Hepatocyte (in vitro differentiated cells): ENCODE results near the gene LRFN3. TPM values are rescaled to one million over a fixed set of nuclear protein-coding genes. Genes with fewer than 3 reads are reported as not detected.

Experiments used
- DNase-seq: peaks from one replicate; pipeline ENCODE4 v3.0.0-alpha.2; 2016; ENCODE audit warnings: low spot score
- H2AFZ ChIP-seq: fragments of 200-600 bp; sonication (generic); 2 replicates; pipeline ENCODE4 v1.6.0; 2016; ENCODE audit warnings: antibody characterized with exemption, mild to moderate bottlenecking
- H3K27ac ChIP-seq: fragments of 200-600 bp; sonication (generic); 2 replicates; pipeline ENCODE4 v1.5.1; 2016; ENCODE audit warnings: mild to moderate bottlenecking
- H3K27me3 ChIP-seq: fragments of 200-600 bp; sonication (generic); 2 replicates; pipeline ENCODE4 v1.6.1; 2016
- H3K36me3 ChIP-seq: fragments of 200-600 bp; sonication (generic); replicated peaks from 2 replicates; pipeline ENCODE4 v1.5.1; 2016; ENCODE audit warnings: low read depth; ENCODE audit not compliant: insufficient read depth
- H3K4me1 ChIP-seq: fragments of 200-600 bp; sonication (generic); 2 replicates; pipeline ENCODE4 v1.5.1; 2016; ENCODE audit warnings: mild to moderate bottlenecking, moderate library complexity; ENCODE audit not compliant: insufficient read depth
- H3K4me2 ChIP-seq: fragments of 200-600 bp; sonication (generic); 2 replicates; pipeline ENCODE4 v1.6.0; 2016
- H3K4me3 ChIP-seq: fragments of 200-600 bp; sonication (generic); 2 replicates; pipeline ENCODE4 v1.5.1; 2016; ENCODE audit warnings: mild to moderate bottlenecking
- H3K79me2 ChIP-seq: fragments of 200-600 bp; sonication (generic); 2 replicates; pipeline ENCODE4 v1.6.0; 2017; ENCODE audit warnings: mild to moderate bottlenecking
- H3K9me2 ChIP-seq: fragments of 200-600 bp; sonication (generic); replicated peaks from 2 replicates; pipeline ENCODE4 v1.6.0; 2017; ENCODE audit warnings: mild to moderate bottlenecking; ENCODE audit not compliant: insufficient read depth
- H3K9me3 ChIP-seq: fragments of 200-600 bp; sonication (generic); 2 replicates; pipeline ENCODE4 v1.5.1; 2016; ENCODE audit warnings: low read depth, mild to moderate bottlenecking
- H4K20me1 ChIP-seq: fragments of 200-600 bp; sonication (generic); 2 replicates; pipeline ENCODE4 v1.6.0; 2016; ENCODE audit warnings: mild to moderate bottlenecking; ENCODE audit not compliant: insufficient read depth, poor library complexity, severe bottlenecking
- EZH2 ChIP-seq: fragments of 200-600 bp; sonication (generic); IDR thresholded peaks from 2 replicates; pipeline ENCODE4 v1.6.1; 2016; ENCODE audit warnings: antibody characterized with exemption, mild to moderate bottlenecking, borderline replicate concordance
- EZH2phosphoT487 ChIP-seq: fragments of 200-600 bp; sonication (generic); IDR thresholded peaks from one replicate; pipeline ENCODE4 v1.6.1; 2018; ENCODE audit warnings: antibody characterized with exemption, mild to moderate bottlenecking, low read depth, moderate library complexity; ENCODE audit not compliant: unreplicated experiment, severe bottlenecking
- WGBS: methylation state at CpG from one replicate; pipeline ENCODE4 v1.1.6; 2016; ENCODE audit warnings: low lambda C conversion rate; ENCODE audit errors: missing lambda C conversion rate; 5-methylcytosine and 5-hydroxymethylcytosine counted together
- polyA plus RNA-seq: library from polyadenylated mRNA; unstranded; fragments of >200 nt; fragmentation: Nextera tagmentation; extraction: Ambion mirVana; gene quantifications from 2 replicates; pipeline ENCODE4 v1.2.1, GENCODE V29; 2016
- total RNA-seq: library from RNA; depleted of rRNA; stranded (reverse); fragments of >200 nt; gene quantifications from 2 replicates; pipeline ENCODE4 v1.2.3, GENCODE V29; 2014
- TF ChIP-seq, protein P1 (sequence below): fragments of 200-600 bp; sonication (generic); IDR thresholded peaks from 2 replicates; pipeline ENCODE4 v1.5.1; 2016; ENCODE audit warnings: antibody characterized with exemption, mild to moderate bottlenecking; ENCODE audit not compliant: poor library complexity

Gene LRFN3
- total and polyA plus RNA-seq, 2 experiments from 2014 or later, result 4.7 to 19.2 TPM

GRCh38 chr19:35911173-35911572, 25.0 kb upstream of the LRFN3 start:
- Histone ChIP-seq H2AFZ (no peak overlapping the region), H3K36me3 (no peaks in the 10 kb centered on the region), H3K9me3 (no peaks in the 10 kb centered on the region), H4K20me1 (no peaks in the 10 kb centered on the region), H3K4me2 (no peak overlapping the region), H3K4me1 (no peaks in the 10 kb centered on the region), H3K9me2 (no peaks in the 10 kb centered on the region), H3K4me3 (no peak overlapping the region), H3K27me3 (no peaks in the 10 kb centered on the region), H3K79me2 (no peaks in the 10 kb centered on the region), H3K27ac (no peak overlapping the region)
- WGBS, result 50% methylated on average over 3 of the region's 3 CpGs
- DNase-seq, result no peak
- TF ChIP-seq EZH2phosphoT487, result no peak
- TF ChIP-seq EZH2, result no peak
- TF ChIP-seq, protein P1, sequence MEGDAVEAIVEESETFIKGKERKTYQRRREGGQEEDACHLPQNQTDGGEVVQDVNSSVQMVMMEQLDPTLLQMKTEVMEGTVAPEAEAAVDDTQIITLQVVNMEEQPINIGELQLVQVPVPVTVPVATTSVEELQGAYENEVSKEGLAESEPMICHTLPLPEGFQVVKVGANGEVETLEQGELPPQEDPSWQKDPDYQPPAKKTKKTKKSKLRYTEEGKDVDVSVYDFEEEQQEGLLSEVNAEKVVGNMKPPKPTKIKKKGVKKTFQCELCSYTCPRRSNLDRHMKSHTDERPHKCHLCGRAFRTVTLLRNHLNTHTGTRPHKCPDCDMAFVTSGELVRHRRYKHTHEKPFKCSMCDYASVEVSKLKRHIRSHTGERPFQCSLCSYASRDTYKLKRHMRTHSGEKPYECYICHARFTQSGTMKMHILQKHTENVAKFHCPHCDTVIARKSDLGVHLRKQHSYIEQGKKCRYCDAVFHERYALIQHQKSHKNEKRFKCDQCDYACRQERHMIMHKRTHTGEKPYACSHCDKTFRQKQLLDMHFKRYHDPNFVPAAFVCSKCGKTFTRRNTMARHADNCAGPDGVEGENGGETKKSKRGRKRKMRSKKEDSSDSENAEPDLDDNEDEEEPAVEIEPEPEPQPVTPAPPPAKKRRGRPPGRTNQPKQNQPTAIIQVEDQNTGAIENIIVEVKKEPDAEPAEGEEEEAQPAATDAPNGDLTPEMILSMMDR, result no peak

- no peak for DNase-seq
- no peak overlapping the region for H2AFZ ChIP-seq
Observed at GRCh38 chr19:35911790-35912189, 24.4 kb upstream of the LRFN3 start.

GRCh38 chr19:35913589-35913988, 22.6 kb upstream of the LRFN3 start:
- Histone ChIP-seq H3K27me3 (no peaks in the 10 kb centered on the region), H3K36me3 (no peaks in the 10 kb centered on the region), H3K79me2 (no peaks in the 10 kb centered on the region), H4K20me1 (no peaks in the 10 kb centered on the region), H3K4me3 (no peak overlapping the region), H3K9me2 (no peaks in the 10 kb centered on the region), H3K4me2 (no peak overlapping the region), H3K27ac (no peak overlapping the region), H3K4me1 (no peaks in the 10 kb centered on the region), H3K9me3 (no peaks in the 10 kb centered on the region), H2AFZ (no peak overlapping the region)
- 82% methylated on average over 7 of the region's 7 CpGs for WGBS
- TF ChIP-seq EZH2phosphoT487 (no peak), EZH2 (no peak)
- TF ChIP-seq, protein P1, result no peak
- DNase-seq, result no peak

More at GRCh38 chr19:35911790-35912189, 24.4 kb upstream of the LRFN3 start:
- WGBS, result 84% methylated on average over 5 of the region's 5 CpGs
- no peaks in the 10 kb centered on the region for H3K4me1 ChIP-seq
- no peaks in the 10 kb centered on the region for H3K9me2 ChIP-seq
- no peak overlapping the region for H3K4me3 ChIP-seq
- no peaks in the 10 kb centered on the region for H4K20me1 ChIP-seq
- H3K36me3 ChIP-seq, result no peaks in the 10 kb centered on the region
- no peaks in the 10 kb centered on the region for H3K9me3 ChIP-seq
- no peaks in the 10 kb centered on the region for H3K79me2 ChIP-seq
- no peaks in the 10 kb centered on the region for H3K27me3 ChIP-seq
- no peak overlapping the region for H3K4me2 ChIP-seq
- H3K27ac ChIP-seq, result no peak overlapping the region
- TF ChIP-seq EZH2 (no peak), EZH2phosphoT487 (no peak)
- TF ChIP-seq, protein P1, result no peak

DNA sequence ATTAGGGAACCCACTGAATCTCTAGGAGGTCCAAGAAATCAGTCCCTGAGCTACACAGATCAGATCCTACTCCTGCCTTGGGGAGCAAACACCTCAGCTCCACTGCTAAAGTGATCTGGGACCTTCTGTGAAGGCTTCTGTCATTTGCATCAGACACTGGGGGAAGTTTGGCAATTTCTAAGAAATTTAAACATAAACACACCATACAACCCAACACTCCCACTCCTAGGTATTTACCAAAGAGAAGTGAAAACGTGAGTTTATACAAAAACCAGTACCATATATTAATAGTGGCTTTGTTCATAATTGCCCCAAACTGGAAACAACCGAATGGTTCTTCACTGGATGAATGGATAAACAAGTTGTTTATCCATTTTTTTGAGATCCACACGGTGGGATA, 20.7 kb upstream of the LRFN3 start:
- TF ChIP-seq EZH2 (no peak), EZH2phosphoT487 (no peak)
- TF ChIP-seq, protein P1, result no peak
- Histone ChIP-seq H3K4me2 (no peak overlapping the region), H3K9me3 (no peaks in the 10 kb centered on the region), H3K4me1 (no peaks in the 10 kb centered on the region), H3K36me3 (no peaks in the 10 kb centered on the region), H2AFZ (no peak overlapping the region), H3K27me3 (no peaks in the 10 kb centered on the region), H3K9me2 (no peaks in the 10 kb centered on the region), H4K20me1 (no peaks in the 10 kb centered on the region), H3K27ac (no peak overlapping the region), H3K4me3 (no peak overlapping the region), H3K79me2 (no peaks in the 10 kb centered on the region)
- no peak for DNase-seq
- 65% methylated on average over 3 of the region's 3 CpGs for WGBS
